Stimulated activated CD4-positive, alpha-beta T cell treated with anti-CD3 and anti-CD28 coated beads, Interleukin-15, amount 100 ng/mL, for 48 hours (primary cell): ENCODE results near the gene PRKCA.

Experiments
- DNase-seq, 2 donors: peaks; one replicate each; pipeline ENCODE4 v3.0.0-alpha.2; 2020; ENCODE audit warnings: low read depth in 2 of 2

PRKCA gene

GRCh38 chr17:66654764-66655163, 352.4 kb downstream of the PRKCA start:
- DNase-seq: no peak

- no peak for DNase-seq
Observed at GRCh38 chr17:66655461-66655860, 353.0 kb downstream of the PRKCA start.

- peak; percentile 56 to 65 for DNase-seq
Observed at GRCh38 chr17:66655861-66656260, 353.4 kb downstream of the PRKCA start.

GRCh38 chr17:66661411-66662256, 359.2 kb downstream of the PRKCA start:
- DNase-seq: no peak

- DNase-seq: no peak
Observed at GRCh38 chr17:66662496-66662895, 360.1 kb downstream of the PRKCA start.

GRCh38 chr17:66663041-66663606, 360.7 kb downstream of the PRKCA start:
- DNase-seq: no peak

GRCh38 chr17:66664336-66664735, 361.9 kb downstream of the PRKCA start:
- DNase-seq: no peak

- no peak for DNase-seq
Observed at GRCh38 chr17:66665194-66665593, 362.8 kb downstream of the PRKCA start.

- DNase-seq: no peak
Observed at GRCh38 chr17:66667090-66667489, 364.7 kb downstream of the PRKCA start.

- peak; percentile 58 to 66 for DNase-seq
Observed at GRCh38 chr17:66667491-66668030, 365.1 kb downstream of the PRKCA start.

GRCh38 chr17:66670206-66670605, 367.8 kb downstream of the PRKCA start:
- no peak for DNase-seq

- no peak for DNase-seq
Observed at GRCh38 chr17:66671156-66671555, 368.7 kb downstream of the PRKCA start.

GRCh38 chr17:66673668-66674276, 371.4 kb downstream of the PRKCA start:
- no peak for DNase-seq

- DNase-seq: no peak
Observed at GRCh38 chr17:66675273-66675990, 373.0 kb downstream of the PRKCA start.

- no peak for DNase-seq
Observed at GRCh38 chr17:66675991-66676371, 373.6 kb downstream of the PRKCA start.

- no peak for DNase-seq
Observed at GRCh38 chr17:66676421-66676820, 374.0 kb downstream of the PRKCA start.

- DNase-seq: no peak
Observed at GRCh38 chr17:66677201-66677981, 375.0 kb downstream of the PRKCA start.

- DNase-seq: no peak
Observed at GRCh38 chr17:66678061-66678460, 375.6 kb downstream of the PRKCA start.

- no peak for DNase-seq
Observed at GRCh38 chr17:66678827-66679226, 376.4 kb downstream of the PRKCA start.

- no peak for DNase-seq
Observed at GRCh38 chr17:66679631-66680517, 377.5 kb downstream of the PRKCA start.
